Activated T-helper 1 cell treated with anti-CD3 and anti-CD28 coated beads, Interleukin-12 subunit alpha, Interleukin-12 subunit beta, Interleukin-2, Interleukin-4 antibody, amounts not matched to agents 30 ng/mL and 10 ng/mL and 1 ng/mL, durations not matched to agents 14 hours and 24 hours and 36 hours (primary cell): ENCODE results near the gene PAX1. TPM values are rescaled to one million over a fixed set of nuclear protein-coding genes. Genes with fewer than 3 reads are reported as not detected.
A peak's percentile ranks its signal among the peaks of the same experiment; 100 is the strongest.

Experiments used
- DNase-seq: peaks from one replicate; pipeline ENCODE4 v3.0.0; 2021; ENCODE audit warnings: low spot score
- H3K27ac Mint-ChIP-seq: one replicate; pipeline ENCODE4 v1.8.0; 2021; ENCODE audit warnings: mild to moderate bottlenecking, mixed read lengths
- H3K27me3 Mint-ChIP-seq: one replicate; pipeline ENCODE4 v1.8.0; 2022; ENCODE audit warnings: mild to moderate bottlenecking, moderate library complexity, mixed read lengths; ENCODE audit not compliant: insufficient read depth
- H3K36me3 Mint-ChIP-seq: one replicate; pipeline ENCODE4 v1.8.0; 2021; ENCODE audit warnings: low read depth, mixed read lengths
- H3K4me1 Mint-ChIP-seq: one replicate; pipeline ENCODE4 v1.8.0; 2021; ENCODE audit warnings: low read depth, mixed read lengths
- H3K4me3 Mint-ChIP-seq: one replicate; pipeline ENCODE4 v1.8.0; 2021; ENCODE audit warnings: mild to moderate bottlenecking, moderate library complexity, mixed read lengths
- H3K9me3 Mint-ChIP-seq: one replicate; pipeline ENCODE4 v1.8.0; 2021; ENCODE audit warnings: mixed read lengths
- intact Hi-C: fragments of 100-400 bp; cut with micrococcal nuclease; formaldehyde crosslinking; loops from one replicate; pipeline ENCODE4 v1.15.1; 2024
- total RNA-seq: library from RNA; stranded (reverse); gene quantifications from 2 replicates; pipeline ENCODE4 v1.2.3, GENCODE V29; 2022

The PAX1 gene
- not detected in 2 replicates for total RNA-seq

DNA sequence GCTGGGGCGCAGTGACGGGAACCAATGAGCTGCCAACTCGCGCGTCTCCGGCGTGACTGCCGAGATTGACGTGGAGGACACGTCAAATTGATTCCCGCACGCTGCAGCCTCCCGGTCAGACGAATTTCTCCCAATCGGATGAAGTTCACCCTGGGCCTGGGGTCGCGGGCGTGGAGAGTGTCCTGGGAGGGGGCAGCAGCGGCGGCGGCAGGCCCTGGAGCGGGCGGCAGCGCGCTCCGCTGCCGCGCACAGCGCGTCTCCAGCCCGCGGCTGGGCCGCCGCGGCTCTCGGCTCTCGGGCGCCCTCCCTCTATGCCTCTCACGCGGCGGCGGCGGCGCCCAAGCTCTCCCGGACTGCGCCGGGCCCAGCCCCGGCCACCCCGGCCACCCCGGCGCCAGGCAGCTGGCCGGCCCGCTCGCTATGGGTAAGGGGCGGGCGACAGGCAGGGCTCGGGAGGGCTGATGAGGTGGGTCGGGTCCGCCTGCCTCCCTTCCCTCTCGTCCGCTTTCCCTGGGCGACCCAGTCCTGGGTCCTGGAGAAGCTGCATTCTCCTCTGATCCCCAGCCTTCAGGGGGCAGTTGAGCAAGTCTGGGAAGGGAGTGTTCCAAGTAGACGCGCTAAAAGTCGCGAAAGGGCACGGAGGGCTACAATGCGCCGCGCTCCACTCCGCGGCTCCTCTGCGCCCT is at the start of gene PAX1:
Gene PAX1, plus strand, starts transcription at position 90 of the 686 bp plus-strand sequence. Its CDS starts 49 bp downstream, at position 139.
- H3K4me3 Mint-ChIP-seq: no peak within 1 kb of the TSS
- no peak for DNase-seq
- H3K9me3 Mint-ChIP-seq: no peaks in the 10 kb centered on the region
- H3K27me3 Mint-ChIP-seq: peaks cover 77% of the 10 kb centered on the region
- peak within 1 kb of the TSS; percentile 48 for H3K27ac Mint-ChIP-seq
- no peaks in the 10 kb centered on the region for H3K36me3 Mint-ChIP-seq
- intact Hi-C loops: loop anchor here (2.0 to 10.0 kb wide), 3 partner anchors 471 to 871 kb away; no protein-coding TSS in a partner anchor
- peaks cover 8% of the 10 kb centered on the region for H3K4me1 Mint-ChIP-seq

- Mint-ChIP-seq H3K36me3 (no peaks in the 10 kb centered on the region), H3K27me3 (peaks cover 10% of the 10 kb centered on the region), H3K4me3 (no peak overlapping the region), H3K27ac (no peak overlapping the region), H3K9me3 (no peaks in the 10 kb centered on the region), H3K4me1 (no peaks in the 10 kb centered on the region)
- DNase-seq: no peak
- intact Hi-C loops: no loop called here
Observed at GRCh38 chr20:21656308-21657067, 49.0 kb upstream of the PAX1 start.

DNA sequence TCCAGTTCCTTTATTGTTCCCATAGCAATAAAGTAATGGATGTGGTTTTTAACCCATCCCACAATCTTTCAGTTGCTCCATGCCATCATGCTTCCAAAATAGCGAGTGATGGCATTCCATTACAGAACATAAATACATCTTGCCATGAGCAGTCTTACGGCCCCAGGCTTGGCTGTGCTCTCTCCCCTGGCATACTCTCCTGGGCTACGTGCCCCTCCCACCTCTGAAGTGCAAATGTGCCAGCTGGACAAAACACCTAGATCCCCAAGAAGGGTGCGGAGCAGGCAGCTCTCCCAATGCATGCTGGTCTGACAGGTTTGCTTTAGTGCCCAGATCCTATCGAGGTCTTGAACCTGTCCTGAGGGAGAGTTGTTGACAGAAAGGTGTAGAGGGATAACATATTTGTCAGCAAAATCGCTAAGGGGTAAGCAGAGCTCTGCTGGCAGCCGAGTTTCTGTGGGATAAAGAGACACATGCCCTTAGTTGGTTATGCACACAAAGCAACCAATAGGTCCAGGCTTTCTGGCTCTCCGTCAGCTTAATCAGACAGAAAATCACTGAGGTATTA is 43.9 kb upstream of the PAX1 start:
- no peaks in the 10 kb centered on the region for H3K9me3 Mint-ChIP-seq
- H3K4me1 Mint-ChIP-seq: no peaks in the 10 kb centered on the region
- no peak for DNase-seq
- peaks cover 5% of the 10 kb centered on the region for H3K27me3 Mint-ChIP-seq
- no peak overlapping the region for H3K4me3 Mint-ChIP-seq
- no peaks in the 10 kb centered on the region for H3K36me3 Mint-ChIP-seq
- no peak overlapping the region for H3K27ac Mint-ChIP-seq
- intact Hi-C loops: no loop called here

DNA sequence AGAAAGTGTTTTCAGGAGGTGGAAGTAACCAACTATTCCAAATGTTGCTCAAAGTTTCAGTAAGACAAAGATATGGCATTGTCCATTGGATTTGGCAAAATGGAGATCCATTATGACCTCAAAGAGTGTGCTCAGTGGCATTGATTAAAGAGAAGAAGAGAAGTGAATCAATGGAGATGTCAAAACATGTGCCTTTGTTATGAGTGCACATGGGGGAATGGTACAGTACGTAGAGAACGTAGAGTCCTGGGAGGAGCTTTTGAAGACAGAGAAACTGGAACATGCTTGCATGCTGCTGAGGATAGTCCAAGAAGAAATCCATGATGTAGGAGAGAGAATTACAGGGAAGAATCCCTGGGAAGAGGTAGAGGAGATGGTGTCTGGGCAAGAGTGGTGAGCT is 42.0 kb upstream of the PAX1 start:
- H3K4me3 Mint-ChIP-seq: no peak overlapping the region
- intact Hi-C loops: no loop called here

DNA sequence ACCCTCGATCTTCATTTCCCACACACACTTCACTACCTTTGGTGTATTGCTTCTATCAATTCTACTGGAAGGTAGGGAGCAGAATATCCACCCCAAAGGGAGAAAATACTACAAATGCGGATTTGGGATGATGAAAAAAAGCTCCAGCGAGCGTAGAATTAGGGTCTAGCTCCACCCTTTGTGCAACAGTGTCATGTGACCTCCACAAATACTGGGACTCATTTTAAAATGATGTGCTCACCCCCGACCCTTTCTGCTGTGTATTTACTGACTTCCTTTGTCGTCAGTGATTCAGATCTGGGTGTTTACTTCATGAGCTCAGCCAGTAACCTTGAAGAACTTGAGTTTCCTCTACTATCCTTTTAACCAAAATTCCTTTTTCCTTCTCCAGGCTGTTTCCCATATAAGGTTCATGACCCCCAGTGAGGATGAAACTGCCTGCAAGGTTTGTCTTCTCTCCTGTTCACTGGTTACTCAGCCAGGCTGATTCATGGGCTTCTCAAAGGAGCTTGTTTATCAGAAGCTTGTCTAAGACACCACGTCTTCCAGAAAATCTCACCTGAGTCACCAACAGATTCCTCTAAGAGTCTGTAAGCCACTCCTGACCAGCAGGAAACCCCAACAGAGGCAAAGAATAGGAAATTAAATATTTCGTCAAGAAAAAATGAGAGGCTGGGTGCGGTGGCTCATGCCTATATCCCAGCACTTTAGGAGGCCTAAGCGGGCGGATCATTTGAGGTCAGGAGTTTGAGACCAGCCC is 39.6 kb upstream of the PAX1 start:
- intact Hi-C loops: no loop called here
- Mint-ChIP-seq H3K36me3 (no peaks in the 10 kb centered on the region), H3K9me3 (no peaks in the 10 kb centered on the region), H3K4me3 (no peak overlapping the region), H3K27ac (no peak overlapping the region), H3K27me3 (no peaks in the 10 kb centered on the region), H3K4me1 (no peaks in the 10 kb centered on the region)
- DNase-seq: no peak

More for the DNA sequence above, 42.0 kb upstream of the PAX1 start:
- Mint-ChIP-seq H3K9me3 (no peaks in the 10 kb centered on the region), H3K36me3 (no peaks in the 10 kb centered on the region), H3K4me1 (no peaks in the 10 kb centered on the region), H3K27me3 (peaks cover 5% of the 10 kb centered on the region), H3K27ac (no peak overlapping the region)
- DNase-seq: no peak

DNA sequence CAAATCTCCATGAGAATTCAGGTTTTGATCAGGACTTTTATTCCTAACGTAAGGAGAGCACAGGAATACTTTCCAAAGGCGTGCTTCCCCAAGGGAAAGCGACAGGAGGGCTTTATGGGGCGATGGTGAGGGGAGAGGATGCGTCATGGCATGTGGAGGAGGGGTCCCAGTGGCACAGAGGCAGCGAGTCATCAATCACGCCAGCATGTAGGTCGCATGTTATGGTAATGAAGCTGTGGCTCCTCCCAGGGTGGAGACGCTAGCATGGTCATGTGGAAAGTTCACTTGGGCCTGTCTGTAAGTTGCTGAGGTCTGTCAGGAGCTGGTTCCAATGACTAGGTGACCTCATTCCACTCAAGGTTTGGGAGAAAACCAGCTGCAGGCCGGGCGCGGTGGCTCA is 35.3 kb upstream of the PAX1 start:
- Mint-ChIP-seq H3K27me3 (no peaks in the 10 kb centered on the region), H3K36me3 (no peaks in the 10 kb centered on the region), H3K4me3 (no peak overlapping the region), H3K27ac (no peak overlapping the region), H3K9me3 (no peaks in the 10 kb centered on the region), H3K4me1 (no peaks in the 10 kb centered on the region)
- intact Hi-C loops: no loop called here
- no peak for DNase-seq

GRCh38 chr20:21670981-21671380 is 34.5 kb upstream of the PAX1 start:
- no peak for DNase-seq
- H3K4me3 Mint-ChIP-seq: no peak overlapping the region
- H3K36me3 Mint-ChIP-seq: no peaks in the 10 kb centered on the region
- no peak overlapping the region for H3K27ac Mint-ChIP-seq
- no peaks in the 10 kb centered on the region for H3K27me3 Mint-ChIP-seq
- H3K9me3 Mint-ChIP-seq: no peaks in the 10 kb centered on the region
- intact Hi-C loops: no loop called here
- H3K4me1 Mint-ChIP-seq: no peaks in the 10 kb centered on the region

DNA sequence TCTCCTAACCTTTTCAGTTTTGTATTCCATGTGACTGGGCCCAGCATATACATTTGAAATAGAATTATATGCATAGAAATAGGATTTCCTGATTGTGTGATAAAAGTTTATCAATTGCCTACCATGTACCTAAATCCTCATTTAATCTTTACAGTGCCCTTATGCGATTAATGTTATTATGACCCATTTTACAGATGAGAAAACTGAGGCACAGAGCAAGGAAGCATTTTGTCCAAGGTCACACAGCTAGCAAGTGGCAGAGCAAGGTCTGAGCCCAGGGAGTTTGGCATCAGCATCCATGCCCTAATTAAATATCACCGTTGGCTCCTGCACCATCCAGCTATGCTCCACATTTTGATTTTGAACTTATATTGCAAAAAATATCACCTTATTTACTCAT is 28.2 kb upstream of the PAX1 start:
- H3K27ac Mint-ChIP-seq: no peak overlapping the region
- H3K4me3 Mint-ChIP-seq: no peak overlapping the region
- no peaks in the 10 kb centered on the region for H3K9me3 Mint-ChIP-seq
- intact Hi-C loops: no loop called here
- no peak for DNase-seq
- H3K4me1 Mint-ChIP-seq: no peaks in the 10 kb centered on the region
- H3K36me3 Mint-ChIP-seq: no peaks in the 10 kb centered on the region
- no peaks in the 10 kb centered on the region for H3K27me3 Mint-ChIP-seq

DNA sequence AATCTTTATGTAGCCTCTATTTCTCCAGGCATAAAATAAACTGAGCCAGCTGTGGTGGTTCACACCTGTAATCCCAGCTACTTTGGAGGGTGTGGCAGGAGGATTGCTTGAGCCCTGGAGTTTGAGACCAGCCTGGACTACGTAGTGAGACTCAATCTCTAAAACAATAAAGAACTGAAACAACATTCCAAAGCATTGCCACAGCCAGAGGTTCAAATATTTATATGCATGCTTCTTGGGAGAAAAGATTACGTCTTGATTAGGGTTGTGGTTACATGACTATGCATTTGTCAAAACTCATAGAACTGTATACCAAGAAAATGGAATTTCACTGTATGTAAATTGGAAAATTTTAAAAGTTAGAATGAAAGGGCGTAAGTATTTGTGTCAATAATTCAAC is 27.7 kb upstream of the PAX1 start:
- no peaks in the 10 kb centered on the region for H3K4me1 Mint-ChIP-seq
- intact Hi-C loops: no loop called here

DNA sequence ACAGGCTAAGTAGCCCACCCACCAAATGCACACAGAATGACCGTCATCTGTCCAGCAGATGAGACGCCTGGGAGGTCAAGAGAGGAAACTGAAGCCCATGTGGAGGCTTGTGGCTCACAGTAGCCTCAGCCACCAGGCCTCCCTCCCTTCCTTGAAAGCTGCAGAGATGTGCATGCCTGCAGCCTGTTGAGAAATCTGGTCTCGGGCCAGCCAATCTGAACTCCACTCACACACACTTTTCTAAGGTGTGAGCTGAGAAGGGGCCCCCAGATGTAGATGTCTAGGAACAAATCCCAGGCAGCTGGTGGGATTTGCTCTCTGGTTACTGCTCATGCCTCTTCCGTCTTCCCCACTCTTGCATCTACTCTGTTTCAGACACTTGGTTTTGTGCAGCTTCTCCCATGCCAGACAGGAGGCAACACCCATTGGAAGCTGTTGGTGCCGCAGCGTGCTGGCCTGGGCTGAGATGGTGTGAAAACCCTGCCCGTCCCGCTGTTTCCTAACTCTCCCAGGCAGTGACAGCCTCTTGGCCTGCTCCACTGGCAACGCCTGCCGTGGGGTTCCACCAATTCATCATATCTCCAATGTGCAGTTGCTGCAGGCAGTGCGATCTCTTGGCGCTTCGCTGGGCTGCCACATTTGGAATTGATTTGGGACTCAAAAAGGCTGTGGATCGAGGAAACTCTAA is 24.1 kb upstream of the PAX1 start:
- Mint-ChIP-seq H3K27ac (no peak overlapping the region), H3K4me3 (no peak overlapping the region), H3K9me3 (no peaks in the 10 kb centered on the region), H3K36me3 (no peaks in the 10 kb centered on the region), H3K27me3 (no peaks in the 10 kb centered on the region), H3K4me1 (no peaks in the 10 kb centered on the region)
- intact Hi-C loops: no loop called here
- DNase-seq: no peak

More for the DNA sequence above, 27.7 kb upstream of the PAX1 start:
- H3K9me3 Mint-ChIP-seq: no peaks in the 10 kb centered on the region
- no peaks in the 10 kb centered on the region for H3K27me3 Mint-ChIP-seq
- DNase-seq: no peak
- no peak overlapping the region for H3K4me3 Mint-ChIP-seq
- H3K27ac Mint-ChIP-seq: no peak overlapping the region
- H3K36me3 Mint-ChIP-seq: no peaks in the 10 kb centered on the region

DNA sequence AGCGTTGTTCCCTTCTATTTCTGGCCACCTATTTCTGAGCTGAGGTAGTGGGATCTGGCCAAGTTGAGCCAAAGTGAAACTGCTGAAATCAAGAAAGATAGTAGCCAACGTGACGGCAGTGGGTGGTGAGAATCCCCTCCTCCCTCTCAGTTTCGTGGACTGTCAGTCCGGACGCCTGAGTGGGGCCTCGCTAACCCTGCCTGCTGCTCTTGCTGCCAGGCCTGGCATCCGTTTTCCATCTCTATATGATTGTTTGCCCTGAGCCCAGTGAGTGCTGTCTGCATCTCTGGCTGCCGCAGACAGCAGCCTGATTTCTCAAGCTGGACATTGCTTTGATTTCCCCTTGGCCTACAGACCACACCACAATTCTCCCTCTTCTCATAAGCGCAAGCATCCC is 23.5 kb upstream of the PAX1 start:
- Mint-ChIP-seq H3K27ac (no peak overlapping the region), H3K27me3 (no peaks in the 10 kb centered on the region), H3K4me1 (no peaks in the 10 kb centered on the region), H3K36me3 (no peaks in the 10 kb centered on the region), H3K4me3 (no peak overlapping the region), H3K9me3 (no peaks in the 10 kb centered on the region)
- no peak for DNase-seq
- intact Hi-C loops: no loop called here

DNA sequence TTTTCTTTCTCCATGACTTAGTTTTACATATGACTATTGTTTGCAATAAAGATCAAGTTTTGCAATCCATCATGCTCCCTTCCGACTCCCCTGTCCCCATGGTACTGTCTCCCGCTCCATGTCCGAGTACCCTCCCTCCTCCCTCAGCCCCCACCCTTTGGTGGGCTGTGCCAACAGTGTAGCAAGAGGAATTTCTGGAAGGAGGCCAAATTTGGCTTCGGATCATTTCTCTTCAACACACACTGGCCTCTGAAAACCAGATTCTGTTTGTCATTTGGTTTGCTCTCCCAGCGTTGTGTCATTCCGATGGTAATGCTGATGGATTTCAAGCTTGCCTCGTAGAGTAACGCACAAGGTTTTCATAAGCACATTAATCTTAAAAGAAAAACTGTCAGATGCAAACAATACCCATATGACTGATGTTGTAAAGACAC is 22.9 kb upstream of the PAX1 start:
- Mint-ChIP-seq H3K9me3 (no peaks in the 10 kb centered on the region), H3K27me3 (peaks cover 2% of the 10 kb centered on the region), H3K27ac (no peak overlapping the region), H3K4me1 (no peaks in the 10 kb centered on the region), H3K36me3 (no peaks in the 10 kb centered on the region), H3K4me3 (no peak overlapping the region)
- intact Hi-C loops: no loop called here
- DNase-seq: no peak
